Esophagus mucosa (tissue), 1 donor: ENCODE data around the gene SOWAHD. TPM values are rescaled to one million over a fixed set of nuclear protein-coding genes. Genes with fewer than 3 reads are reported as not detected.

ENCODE experiments used
- total RNA-seq: library from RNA; stranded (reverse); gene quantifications from one replicate; pipeline ENCODE4 v1.2.4, GENCODE V29; 2023
- donor health status: DM: yes; HTN: yes; CAD: no.

Gene SOWAHD
- total RNA-seq, 1 donor from 2014 or later = not detected

Other genes with a start within 250 kb of the SOWAHD start
- gene STEEP1, start 193.2 kb upstream of the SOWAHD start, total RNA-seq = 13.5 TPM
- gene UBE2A, start 184.0 kb upstream of the SOWAHD start, total RNA-seq = 44.7 TPM
- gene NKRF, start 152.2 kb upstream of the SOWAHD start, total RNA-seq = 7.5 TPM
- 5.1 TPM for gene SEPTIN6, start 65.4 kb upstream of the SOWAHD start, total RNA-seq
- gene RPL39, start 33.0 kb downstream of the SOWAHD start, total RNA-seq = 2,055 TPM
- 3.7 TPM for gene UPF3B, start 94.4 kb downstream of the SOWAHD start, total RNA-seq
- gene RNF113A, start 113.1 kb downstream of the SOWAHD start, total RNA-seq = 8.2 TPM
- gene NDUFA1, start 113.2 kb downstream of the SOWAHD start, total RNA-seq = 84.3 TPM
- gene AKAP14, start 137.3 kb downstream of the SOWAHD start, total RNA-seq = not detected
- 3.9 TPM for gene NKAP, start 185.2 kb downstream of the SOWAHD start, total RNA-seq